Activated T-helper 17 cell treated with anti-CD3 and anti-CD28 coated beads, Interleukin-2, amount 50 U/mL, for 72 hours (primary cell): ENCODE measurements around the gene LAIR2. TPM values are rescaled to one million over a fixed set of nuclear protein-coding genes. Genes with fewer than 3 reads are reported as not detected.
A peak's percentile ranks its signal among the peaks of the same experiment; 100 is the strongest.

Experiments
- ATAC-seq: fragments of 150-1000 bp; cut with Tn5 transposase; replicated peaks from 2 replicates; pipeline ENCODE4 v1.10.0; 2021; ENCODE audit warnings: mild to moderate bottlenecking, moderate library complexity
- H3K27ac Mint-ChIP-seq: one replicate; pipeline ENCODE4 v1.8.0; 2022; ENCODE audit warnings: mixed read lengths
- H3K27me3 Mint-ChIP-seq: one replicate; pipeline ENCODE4 v1.8.0; 2022; ENCODE audit warnings: mixed read lengths
- H3K36me3 Mint-ChIP-seq: one replicate; pipeline ENCODE4 v1.8.0; 2022; ENCODE audit warnings: low read depth, mild to moderate bottlenecking, mixed read lengths
- H3K4me1 Mint-ChIP-seq: one replicate; pipeline ENCODE4 v1.8.0; 2022; ENCODE audit warnings: mixed read lengths
- H3K4me3 Mint-ChIP-seq: one replicate; pipeline ENCODE4 v1.8.0; 2022; ENCODE audit warnings: mild to moderate bottlenecking, mixed read lengths
- H3K9me3 Mint-ChIP-seq: one replicate; pipeline ENCODE4 v1.8.0; 2022; ENCODE audit warnings: mixed read lengths
- total RNA-seq, 2 donors: library from RNA; stranded (reverse); gene quantifications; one replicate each; pipeline ENCODE4 v1.2.3, GENCODE V29; 2022

Gene LAIR2
- total RNA-seq, 2 donors from 2014 or later: 0.66 TPM; not detected in 1

DNA sequence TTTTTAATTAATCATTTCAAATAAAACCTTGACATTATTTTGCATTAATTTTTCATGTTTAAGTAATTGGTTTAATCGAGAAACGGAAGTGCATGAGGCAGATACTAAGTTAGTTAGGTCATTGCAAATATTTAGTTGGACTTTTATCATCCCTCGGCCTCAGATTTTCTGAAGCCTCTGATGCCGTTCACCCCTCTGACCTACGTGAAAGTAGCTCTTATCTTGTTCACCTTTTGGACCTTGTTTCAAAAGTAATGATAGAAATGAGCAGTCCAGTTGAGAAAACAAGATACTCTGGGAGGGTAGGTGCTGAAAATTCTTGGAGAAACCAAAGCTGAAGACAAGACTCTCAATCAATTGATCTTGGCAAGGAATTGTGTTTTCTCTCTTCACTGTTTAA lies 23.0 kb downstream of the LAIR2 start:
- Mint-ChIP-seq H3K27ac (no peak overlapping the region), H3K4me3 (no peak overlapping the region), H3K9me3 (no peaks in the 10 kb centered on the region), H3K4me1 (peaks cover 27% of the 10 kb centered on the region), H3K27me3 (peaks cover 48% of the 10 kb centered on the region), H3K36me3 (no peaks in the 10 kb centered on the region)
- ATAC-seq: no peak

DNA sequence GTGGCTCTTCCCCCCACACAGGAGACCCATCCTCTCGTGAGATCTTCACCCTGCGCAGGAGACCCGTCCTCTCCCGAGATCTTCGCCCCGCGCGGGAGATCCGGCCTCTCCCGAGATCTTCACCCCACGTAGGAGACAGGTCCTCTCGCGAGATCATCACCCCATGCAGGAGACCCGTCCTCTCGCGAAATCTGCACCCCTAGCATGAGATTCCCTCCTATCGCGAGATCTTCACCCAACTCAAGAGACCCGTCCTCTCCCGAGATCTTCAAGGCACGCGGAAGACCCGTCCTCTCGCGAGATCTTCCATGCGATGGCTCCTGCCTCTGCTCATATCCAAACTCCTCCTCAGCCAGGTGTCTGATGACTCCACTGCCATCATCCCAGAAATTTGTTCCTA lies 24.3 kb downstream of the LAIR2 start:
- Mint-ChIP-seq H3K36me3 (no peaks in the 10 kb centered on the region), H3K4me3 (no peak overlapping the region), H3K4me1 (peaks cover 14% of the 10 kb centered on the region), H3K27me3 (peaks cover 42% of the 10 kb centered on the region), H3K9me3 (no peaks in the 10 kb centered on the region), H3K27ac (no peak overlapping the region)
- ATAC-seq: no peak

DNA sequence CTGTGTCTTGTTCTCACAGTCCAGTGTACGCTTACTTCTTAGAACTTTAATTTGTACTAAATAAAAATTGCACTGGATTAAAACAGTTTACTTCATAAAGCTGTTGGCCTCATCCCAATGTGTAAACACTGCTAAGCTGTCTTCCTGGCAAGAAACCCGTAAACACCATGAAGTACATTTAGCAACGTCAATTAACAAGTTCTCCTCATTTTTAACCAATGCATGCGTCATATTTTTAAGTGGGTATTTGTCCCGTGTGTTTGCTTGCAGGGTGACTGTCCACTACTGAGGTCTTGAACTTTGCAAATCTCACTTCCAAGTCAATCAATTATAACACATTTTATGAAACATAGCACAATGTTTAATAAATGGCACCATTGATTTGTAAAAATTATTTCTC lies 28.2 kb downstream of the LAIR2 start:
- Mint-ChIP-seq H3K36me3 (no peaks in the 10 kb centered on the region), H3K27ac (no peak overlapping the region), H3K4me1 (peaks cover 4% of the 10 kb centered on the region), H3K4me3 (no peak overlapping the region), H3K9me3 (no peaks in the 10 kb centered on the region), H3K27me3 (peaks cover 50% of the 10 kb centered on the region)
- ATAC-seq: no peak

DNA sequence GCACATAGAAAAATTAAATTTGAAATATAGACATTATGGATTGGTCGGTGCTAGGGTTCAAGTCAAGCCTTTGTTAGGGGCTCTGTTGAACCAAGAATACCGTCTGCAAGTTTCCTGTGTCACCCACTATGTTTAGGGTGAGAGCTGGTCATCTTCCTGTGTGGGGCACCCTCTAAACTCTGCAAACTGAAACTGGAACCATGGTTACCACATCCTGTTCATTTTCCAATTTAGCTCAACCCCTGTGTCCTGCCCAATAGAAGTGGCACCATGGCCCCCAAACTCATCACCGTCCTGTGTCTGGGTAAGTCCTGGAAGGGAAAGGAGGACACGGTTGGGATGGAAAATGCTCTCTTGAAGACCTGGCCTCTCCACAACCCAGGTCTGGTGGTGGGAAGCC lies 29.9 kb downstream of the LAIR2 start:
- no peak overlapping the region for H3K27ac Mint-ChIP-seq
- no peaks in the 10 kb centered on the region for H3K9me3 Mint-ChIP-seq
- no peak overlapping the region for H3K4me3 Mint-ChIP-seq
- H3K4me1 Mint-ChIP-seq: no peaks in the 10 kb centered on the region
- H3K27me3 Mint-ChIP-seq: peaks cover 53% of the 10 kb centered on the region
- H3K36me3 Mint-ChIP-seq: no peaks in the 10 kb centered on the region
- ATAC-seq: peak; percentile 58

DNA sequence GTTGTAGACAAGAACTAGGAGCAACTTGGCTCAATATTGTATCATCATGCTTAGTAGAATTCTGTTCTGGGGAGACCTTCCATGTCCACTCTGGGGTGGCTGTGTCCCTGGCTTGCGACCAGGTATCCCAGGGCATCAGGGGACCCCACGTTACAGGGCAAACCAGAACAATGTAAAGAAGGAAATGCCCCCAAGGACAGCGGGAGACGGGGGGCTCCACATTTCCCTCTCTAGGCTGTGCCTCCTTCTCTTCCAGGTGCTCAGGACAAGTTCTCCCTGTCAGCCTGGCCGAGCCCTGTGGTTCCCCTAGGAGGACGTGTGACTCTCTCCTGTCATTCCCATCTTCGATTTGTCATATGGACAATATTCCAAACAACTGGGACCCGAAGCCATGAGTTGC lies 30.8 kb downstream of the LAIR2 start:
- no peak for ATAC-seq
- no peak overlapping the region for H3K4me3 Mint-ChIP-seq
- H3K27me3 Mint-ChIP-seq: peaks cover 54% of the 10 kb centered on the region
- H3K27ac Mint-ChIP-seq: no peak overlapping the region
- H3K36me3 Mint-ChIP-seq: no peaks in the 10 kb centered on the region
- no peaks in the 10 kb centered on the region for H3K4me1 Mint-ChIP-seq
- H3K9me3 Mint-ChIP-seq: no peaks in the 10 kb centered on the region

DNA sequence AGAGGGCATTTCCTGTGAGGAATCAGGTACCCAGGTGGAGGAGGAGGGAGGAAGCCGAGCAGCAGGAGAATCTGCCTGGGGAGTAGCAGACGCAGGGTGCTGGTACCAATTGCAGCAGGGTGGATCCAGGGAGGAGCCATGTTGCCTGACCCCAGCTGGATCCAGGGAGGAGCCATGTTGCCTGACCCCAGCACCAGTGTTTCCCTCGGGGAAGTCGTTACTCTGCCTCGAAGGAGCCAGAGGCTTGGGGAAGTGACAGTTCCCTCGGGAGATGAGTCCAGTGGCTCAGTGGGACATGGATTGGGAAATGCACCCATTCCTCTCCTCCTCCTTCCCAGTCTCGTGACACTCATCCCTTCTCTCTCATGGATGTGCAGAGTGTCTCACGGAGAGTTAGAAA lies 31.5 kb downstream of the LAIR2 start:
- Mint-ChIP-seq H3K4me1 (no peaks in the 10 kb centered on the region), H3K27ac (no peak overlapping the region), H3K4me3 (no peak overlapping the region), H3K27me3 (peaks cover 52% of the 10 kb centered on the region), H3K9me3 (no peaks in the 10 kb centered on the region), H3K36me3 (no peaks in the 10 kb centered on the region)
- ATAC-seq: no peak

DNA sequence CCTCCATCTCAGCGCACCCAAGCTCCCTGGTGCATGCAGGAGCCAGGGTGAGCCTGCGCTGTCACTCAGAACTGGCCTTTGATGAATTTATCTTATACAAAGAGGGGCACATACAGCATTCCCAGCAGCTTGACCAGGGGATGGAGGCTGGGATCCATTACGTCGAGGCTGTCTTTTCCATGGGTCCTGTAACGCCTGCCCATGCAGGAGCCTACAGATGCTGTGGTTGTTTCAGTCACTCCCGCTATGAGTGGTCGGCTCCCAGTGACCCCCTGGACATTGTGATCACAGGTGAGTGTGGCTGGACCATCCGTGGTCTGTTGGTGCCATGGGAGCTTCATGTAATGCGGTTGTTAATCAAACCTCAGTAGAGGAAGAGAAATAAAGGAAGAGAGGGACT lies 33.0 kb downstream of the LAIR2 start:
- Mint-ChIP-seq H3K4me1 (no peaks in the 10 kb centered on the region), H3K27ac (no peak overlapping the region), H3K27me3 (peaks cover 46% of the 10 kb centered on the region), H3K9me3 (no peaks in the 10 kb centered on the region), H3K36me3 (no peaks in the 10 kb centered on the region), H3K4me3 (no peak overlapping the region)
- ATAC-seq: no peak

DNA sequence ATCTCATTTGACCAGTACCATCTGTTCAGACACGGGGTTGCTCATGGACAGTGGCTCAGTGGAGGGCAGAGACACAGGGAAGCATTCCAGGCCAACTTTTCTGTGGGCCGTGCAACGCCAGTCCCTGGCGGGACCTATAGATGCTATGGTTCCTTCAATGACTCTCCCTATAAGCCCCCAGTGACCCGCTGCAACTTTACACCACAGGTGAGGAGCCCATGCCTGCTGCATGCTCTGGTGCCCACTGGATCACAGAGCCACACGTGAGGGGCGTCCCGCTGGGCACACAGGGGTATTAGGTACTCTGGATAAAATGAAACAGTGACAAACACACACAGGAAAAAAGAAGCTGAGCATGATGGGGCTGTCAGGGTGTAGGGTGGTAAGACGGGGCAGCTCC lies 34.3 kb downstream of the LAIR2 start:
- H3K4me3 Mint-ChIP-seq: no peak overlapping the region
- no peaks in the 10 kb centered on the region for H3K4me1 Mint-ChIP-seq
- H3K27ac Mint-ChIP-seq: no peak overlapping the region
- no peaks in the 10 kb centered on the region for H3K36me3 Mint-ChIP-seq
- no peaks in the 10 kb centered on the region for H3K9me3 Mint-ChIP-seq
- no peak for ATAC-seq
- peaks cover 45% of the 10 kb centered on the region for H3K27me3 Mint-ChIP-seq

DNA sequence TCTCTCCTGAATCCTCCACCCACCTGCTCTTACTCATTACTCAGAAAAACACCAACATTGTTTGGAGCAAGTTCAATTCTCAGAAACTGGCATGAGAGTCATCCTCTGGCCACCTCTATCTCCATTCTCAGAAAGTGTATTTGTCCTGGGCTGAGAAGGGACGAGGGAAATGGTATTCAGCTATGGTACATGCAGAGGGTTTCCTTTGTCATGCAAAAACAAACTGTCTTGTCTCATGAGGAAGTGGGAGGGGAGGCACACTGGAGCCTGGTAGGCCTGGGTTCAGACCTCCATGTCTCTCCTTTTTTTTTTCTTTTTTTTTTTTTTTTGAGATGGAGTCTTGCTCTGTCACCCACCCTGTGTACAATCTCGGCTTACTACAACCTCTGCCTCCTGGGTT lies 39.1 kb downstream of the LAIR2 start:
- Mint-ChIP-seq H3K27me3 (peaks cover 26% of the 10 kb centered on the region), H3K9me3 (peaks cover 4% of the 10 kb centered on the region), H3K4me1 (no peaks in the 10 kb centered on the region), H3K36me3 (no peaks in the 10 kb centered on the region), H3K27ac (no peak overlapping the region), H3K4me3 (no peak overlapping the region)
- peak; percentile 16 for ATAC-seq

DNA sequence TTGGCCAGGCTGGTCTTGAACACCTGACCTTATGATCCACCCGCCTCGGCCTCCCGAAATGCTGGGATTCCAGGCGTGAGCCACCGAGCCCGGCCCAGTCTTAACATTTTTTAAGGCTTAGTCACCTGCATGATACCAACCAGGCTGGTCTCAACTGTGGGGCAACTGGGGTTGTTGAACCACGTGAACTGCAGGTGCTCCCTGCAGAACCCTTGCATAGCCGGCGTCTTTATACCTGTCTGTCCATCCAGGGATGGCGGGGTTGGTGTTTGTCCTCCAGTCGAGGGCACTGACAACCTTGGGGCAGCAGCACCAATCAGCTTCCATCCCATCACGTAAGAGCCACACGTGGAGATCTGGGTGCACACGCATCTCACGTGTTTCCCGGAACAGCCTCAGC lies 46.2 kb downstream of the LAIR2 start:
- Mint-ChIP-seq H3K36me3 (no peaks in the 10 kb centered on the region), H3K9me3 (peaks cover 8% of the 10 kb centered on the region), H3K27ac (no peak overlapping the region), H3K4me1 (no peaks in the 10 kb centered on the region), H3K27me3 (peaks cover 13% of the 10 kb centered on the region), H3K4me3 (no peak overlapping the region)
- no peak for ATAC-seq

DNA sequence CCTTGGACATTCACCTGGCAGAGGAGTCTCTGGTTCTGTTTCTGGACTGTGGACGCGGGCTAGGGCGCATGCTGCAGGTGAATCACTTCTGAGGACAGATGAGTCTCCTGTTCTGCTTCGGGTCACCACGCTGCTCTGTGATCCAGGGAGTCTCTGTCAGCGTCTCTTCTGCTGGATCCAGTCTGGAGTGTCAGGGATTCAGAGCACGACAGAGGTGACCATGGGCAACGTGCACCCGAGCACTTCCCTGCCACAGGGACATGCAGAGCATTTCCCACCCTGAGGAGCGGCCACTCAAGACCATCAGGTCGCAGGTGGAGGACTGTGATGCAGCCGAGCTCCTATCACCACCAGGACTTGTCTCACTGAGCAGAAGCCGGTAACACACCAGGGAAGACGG lies 46.6 kb downstream of the LAIR2 start:
- no peak for ATAC-seq
- Mint-ChIP-seq H3K9me3 (peaks cover 8% of the 10 kb centered on the region), H3K27me3 (peaks cover 13% of the 10 kb centered on the region), H3K4me1 (no peaks in the 10 kb centered on the region), H3K27ac (no peak overlapping the region), H3K4me3 (no peak overlapping the region), H3K36me3 (no peaks in the 10 kb centered on the region)

DNA sequence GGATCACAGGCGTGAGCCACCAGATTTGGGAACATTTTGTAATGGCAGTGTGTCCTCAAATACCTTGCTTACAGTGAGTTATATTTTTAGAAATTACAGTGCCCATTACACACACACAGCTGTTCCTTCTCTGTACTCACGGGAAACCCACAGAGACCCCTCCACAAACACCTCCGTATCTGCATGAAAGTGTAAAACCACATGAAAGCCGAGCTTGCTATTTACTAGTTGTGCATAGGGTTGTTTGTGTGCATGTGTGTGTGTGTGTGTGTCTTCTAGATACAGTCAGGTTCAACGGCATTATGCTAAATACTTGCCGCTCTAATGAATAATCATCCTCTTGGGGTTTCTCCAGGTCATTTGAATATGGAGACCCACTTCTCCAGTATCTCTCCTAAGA lies 48.7 kb downstream of the LAIR2 start:
- H3K36me3 Mint-ChIP-seq: no peaks in the 10 kb centered on the region
- H3K27ac Mint-ChIP-seq: no peak overlapping the region
- H3K4me3 Mint-ChIP-seq: no peak overlapping the region
- no peaks in the 10 kb centered on the region for H3K4me1 Mint-ChIP-seq
- H3K9me3 Mint-ChIP-seq: peaks cover 4% of the 10 kb centered on the region
- ATAC-seq: no peak
- peaks cover 16% of the 10 kb centered on the region for H3K27me3 Mint-ChIP-seq

DNA sequence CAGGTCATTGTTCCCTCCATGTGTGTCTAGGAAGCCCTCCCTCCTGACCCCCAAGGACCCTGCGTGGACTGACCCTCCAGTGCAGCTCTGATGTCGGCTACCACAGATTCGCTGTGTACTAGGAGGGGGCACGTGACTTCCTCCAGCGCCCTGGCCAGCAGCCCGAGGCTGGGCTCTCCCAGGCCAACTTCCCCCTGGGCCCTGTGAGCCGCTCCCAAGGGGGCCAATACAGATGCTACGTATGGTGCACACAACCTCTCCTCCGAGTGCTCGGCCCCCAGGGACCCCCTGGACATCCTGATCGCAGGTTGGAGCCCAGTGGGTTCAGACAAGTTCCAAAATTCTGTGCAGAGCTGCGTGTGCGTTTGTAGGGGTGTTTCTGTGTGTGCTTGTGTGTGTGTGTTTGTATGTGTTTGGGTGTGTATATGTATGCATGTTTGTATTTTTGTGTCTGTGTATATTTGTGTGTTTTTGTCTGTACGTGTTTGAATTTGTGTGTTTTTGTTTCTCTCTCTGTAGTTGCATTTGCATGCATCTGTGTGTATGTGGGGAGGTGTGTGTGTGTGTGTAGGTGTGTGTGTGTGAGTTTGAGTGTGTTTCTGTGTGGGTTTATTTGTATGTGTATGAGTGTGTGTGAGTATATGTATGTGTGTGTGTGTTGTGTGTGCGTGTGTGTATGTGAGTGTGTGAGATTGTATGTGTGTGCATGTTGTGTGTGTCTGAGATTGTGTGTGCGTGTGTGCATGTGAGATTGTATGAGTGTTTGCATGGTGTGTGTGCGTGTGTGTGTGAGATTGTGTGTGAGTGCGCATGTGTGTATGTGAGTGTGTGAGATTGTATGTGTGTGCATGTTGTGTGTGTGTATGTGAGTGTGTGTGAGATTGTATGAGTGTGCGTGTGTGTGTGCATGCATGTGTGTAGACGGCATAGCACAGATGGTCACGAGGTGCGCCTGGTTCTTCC lies 49.6 kb downstream of the LAIR2 start:
- Mint-ChIP-seq H3K4me1 (no peaks in the 10 kb centered on the region), H3K4me3 (no peak overlapping the region), H3K27ac (no peak overlapping the region), H3K9me3 (peaks cover 4% of the 10 kb centered on the region), H3K27me3 (peaks cover 16% of the 10 kb centered on the region), H3K36me3 (no peaks in the 10 kb centered on the region)
- ATAC-seq: no peak

DNA sequence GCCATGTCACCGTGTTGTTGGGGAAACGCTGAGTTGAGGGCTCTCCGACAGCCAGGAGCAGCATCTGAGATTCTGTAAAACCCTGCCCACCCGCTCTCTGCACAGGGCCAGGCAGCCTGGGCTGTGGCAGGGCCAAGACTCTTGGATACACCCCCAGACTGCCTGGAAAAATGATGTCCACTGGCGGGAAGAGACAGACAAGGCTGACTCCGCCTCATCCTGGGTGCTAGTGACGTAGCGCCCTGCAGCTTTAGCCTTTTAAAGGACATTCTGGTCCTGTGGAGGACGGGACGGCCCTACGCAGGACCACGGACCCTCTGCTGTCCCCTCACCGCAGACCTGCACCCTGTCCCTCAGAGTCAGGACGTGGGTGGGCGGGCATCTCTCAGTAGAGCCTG lies 50.3 kb downstream of the LAIR2 start:
- Mint-ChIP-seq H3K36me3 (no peaks in the 10 kb centered on the region), H3K27me3 (peaks cover 16% of the 10 kb centered on the region), H3K4me3 (no peak overlapping the region), H3K27ac (no peak overlapping the region), H3K4me1 (no peaks in the 10 kb centered on the region), H3K9me3 (peaks cover 4% of the 10 kb centered on the region)
- ATAC-seq: no peak

DNA sequence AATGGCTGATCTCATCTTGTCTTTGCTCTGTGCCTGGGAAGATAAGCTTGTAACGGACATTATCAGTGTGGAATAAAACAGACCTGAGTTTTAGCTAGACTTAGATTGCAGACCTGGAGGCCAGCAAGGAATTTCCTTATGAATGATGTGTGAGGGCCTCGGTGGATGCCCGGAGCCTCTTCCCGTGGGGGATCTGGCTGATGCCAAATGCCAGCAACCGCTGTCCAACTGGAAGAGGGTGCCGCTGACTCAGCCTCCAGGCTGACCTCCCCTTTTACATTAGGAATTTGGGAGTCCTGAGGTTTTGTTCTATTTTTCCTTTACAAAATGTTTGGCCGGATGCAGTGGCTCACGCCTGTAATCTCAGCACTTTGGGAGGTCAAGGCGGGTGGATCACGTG lies 51.4 kb downstream of the LAIR2 start:
- Mint-ChIP-seq H3K9me3 (peaks cover 4% of the 10 kb centered on the region), H3K27ac (no peak overlapping the region), H3K4me3 (no peak overlapping the region), H3K27me3 (peaks cover 16% of the 10 kb centered on the region), H3K4me1 (no peaks in the 10 kb centered on the region), H3K36me3 (no peaks in the 10 kb centered on the region)
- ATAC-seq: no peak
